Astrocyte of the cerebellum (primary cell): Measurements from ENCODE around the gene SUSD6.
"Not testable (repeated sequence)": the region's sequence is repeated elsewhere in the genome, so short reads cannot be mapped to it uniquely, and the experiment has no call there.

Experiments
- DNase-seq: peaks from one replicate; pipeline ENCODE4 v3.0.0-alpha.2; 2011; ENCODE audit warnings: low read depth
- H3K4me3 ChIP-seq: 2 replicates; pipeline ENCODE4 v1.5.1; 2011; ENCODE audit warnings: mild to moderate bottlenecking, low read depth, low read length, moderate library complexity
- CTCF ChIP-seq: IDR thresholded peaks from 2 replicates; pipeline ENCODE4 v1.5.1; 2012; ENCODE audit warnings: low read length, low read depth, moderate library complexity, mild to moderate bottlenecking; ENCODE audit errors: missing control alignments
- in situ Hi-C: cut with HindIII; loops from 2 replicates; pipeline ENCODE4 v1.10.0; 2017; ENCODE audit warnings: low sequenced_read_pairs

SUSD6 gene

GRCh38 chr14:69727860-69728259 lies 116.5 kb downstream of the SUSD6 start:
- in situ Hi-C loops: no loop called here
- TF ChIP-seq CTCF: no peak
- no peak for DNase-seq
- H3K4me3 ChIP-seq: no peak overlapping the region

DNA sequence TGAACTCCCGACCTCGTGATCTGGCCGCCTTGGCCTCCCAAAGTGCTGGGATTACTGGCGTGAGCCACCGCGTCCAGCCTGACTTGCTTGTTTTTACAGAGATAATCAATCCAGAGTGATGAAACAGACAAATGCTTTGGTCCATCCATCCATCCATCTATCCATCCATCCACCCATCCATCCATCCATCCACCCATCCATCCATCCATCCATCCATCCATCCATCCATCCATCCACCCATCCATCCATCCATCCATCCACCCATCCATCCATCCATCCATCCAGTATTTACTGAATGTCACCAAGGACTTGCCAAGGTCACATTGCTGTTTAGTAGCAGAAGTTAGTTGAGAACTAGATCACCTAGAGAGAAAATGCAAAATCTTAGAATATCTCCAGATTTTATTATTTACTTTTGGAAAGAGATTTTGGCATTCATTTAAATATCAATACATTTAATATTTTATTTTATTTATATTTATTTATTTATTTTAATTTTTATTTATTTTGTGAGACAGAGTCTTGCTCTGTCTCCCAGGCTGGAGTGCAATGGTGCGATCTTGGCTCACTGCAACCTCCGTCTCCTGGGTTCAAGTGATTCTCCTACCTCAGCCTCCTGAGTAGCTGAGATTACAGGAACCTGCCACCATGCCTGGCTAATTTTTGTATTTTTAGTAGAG lies 120.7 kb downstream of the SUSD6 start:
- DNase-seq, H3K4me3 ChIP-seq, in situ Hi-C loops: not testable (repeated sequence)

GRCh38 chr14:69736405-69736804 lies 125.0 kb downstream of the SUSD6 start:
- DNase-seq, in situ Hi-C loops, H3K4me3 ChIP-seq: not testable (repeated sequence)

DNA sequence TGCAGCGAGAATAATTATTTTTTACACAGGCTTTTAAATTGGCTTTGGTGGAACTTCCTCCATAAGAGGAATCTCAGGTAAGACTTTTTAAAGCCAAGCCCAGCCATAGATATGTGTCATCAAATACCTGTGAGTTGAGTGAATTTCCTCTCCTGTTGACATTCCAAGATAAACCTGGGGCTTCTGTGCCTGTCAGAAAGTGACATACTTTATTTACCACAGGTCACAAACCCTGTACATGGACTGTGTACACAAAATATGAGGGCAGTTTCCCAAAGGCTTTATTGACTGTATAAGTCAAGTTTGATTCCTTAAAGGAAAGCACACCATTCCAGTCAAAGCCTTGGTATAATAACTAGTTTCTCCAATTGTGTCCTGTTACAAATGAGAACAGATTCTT lies 129.7 kb downstream of the SUSD6 start:
- in situ Hi-C loops: no loop called here
- DNase-seq: no peak
- no peak for TF ChIP-seq CTCF
- no peak overlapping the region for H3K4me3 ChIP-seq

- no peak for TF ChIP-seq CTCF
- in situ Hi-C loops: no loop called here
- H3K4me3 ChIP-seq: no peak overlapping the region
- no peak for DNase-seq
These were observed 138.6 kb downstream of the SUSD6 start for GRCh38 chr14:69749956-69750355.

GRCh38 chr14:69750495-69750894 lies 139.1 kb downstream of the SUSD6 start:
- no peak for TF ChIP-seq CTCF
- H3K4me3 ChIP-seq: no peak overlapping the region
- DNase-seq: no peak
- in situ Hi-C loops: no loop called here

GRCh38 chr14:69752773-69753172 lies 141.4 kb downstream of the SUSD6 start:
- in situ Hi-C loops: no loop called here
- DNase-seq: no peak
- H3K4me3 ChIP-seq: no peak overlapping the region
- no peak for TF ChIP-seq CTCF

GRCh38 chr14:69753860-69754259 lies 142.5 kb downstream of the SUSD6 start:
- H3K4me3 ChIP-seq: no peak overlapping the region
- in situ Hi-C loops: no loop called here
- no peak for TF ChIP-seq CTCF
- DNase-seq: no peak
